Activated T-helper 2 cell treated with anti-CD3 and anti-CD28 coated beads, Interferon-gamma antibody, Interleukin-2, Interleukin-4, amounts not matched to agents 10 μg/mL and 5 μg/mL and 100 μg/mL, durations not matched to agents 14 hours and 24 hours and 36 hours (primary cell): ENCODE measurements around the gene SORBS1. TPM values are rescaled to one million over a fixed set of nuclear protein-coding genes. Genes with fewer than 3 reads are reported as not detected.

Experiments
- DNase-seq: peaks from one replicate; pipeline ENCODE4 v3.0.0; 2021; ENCODE audit warnings: low spot score
- H3K27ac Mint-ChIP-seq: one replicate; pipeline ENCODE4 v1.8.0; 2021; ENCODE audit warnings: mixed read lengths
- H3K27me3 Mint-ChIP-seq: one replicate; pipeline ENCODE4 v1.8.0; 2021; ENCODE audit warnings: low read depth, mixed read lengths
- H3K36me3 Mint-ChIP-seq: one replicate; pipeline ENCODE4 v1.8.0; 2021; ENCODE audit warnings: low read depth, mixed read lengths
- H3K4me1 Mint-ChIP-seq: one replicate; pipeline ENCODE4 v1.8.0; 2021; ENCODE audit warnings: low read depth, mixed read lengths
- H3K4me3 Mint-ChIP-seq: one replicate; pipeline ENCODE4 v1.8.0; 2021; ENCODE audit warnings: low read depth, mild to moderate bottlenecking, moderate library complexity, mixed read lengths
- H3K9me3 Mint-ChIP-seq: one replicate; pipeline ENCODE4 v1.8.0; 2021; ENCODE audit warnings: mixed read lengths
- intact Hi-C: fragments of 100-400 bp; cut with micrococcal nuclease; formaldehyde crosslinking; loops from one replicate; pipeline ENCODE4 v1.15.1; 2023
- total RNA-seq: library from RNA; stranded (reverse); gene quantifications from 2 replicates; pipeline ENCODE4 v1.2.3, GENCODE V29; 2022

Gene SORBS1
- total RNA-seq, 1 donor from 2014 or later, result 0.43 TPM

DNA sequence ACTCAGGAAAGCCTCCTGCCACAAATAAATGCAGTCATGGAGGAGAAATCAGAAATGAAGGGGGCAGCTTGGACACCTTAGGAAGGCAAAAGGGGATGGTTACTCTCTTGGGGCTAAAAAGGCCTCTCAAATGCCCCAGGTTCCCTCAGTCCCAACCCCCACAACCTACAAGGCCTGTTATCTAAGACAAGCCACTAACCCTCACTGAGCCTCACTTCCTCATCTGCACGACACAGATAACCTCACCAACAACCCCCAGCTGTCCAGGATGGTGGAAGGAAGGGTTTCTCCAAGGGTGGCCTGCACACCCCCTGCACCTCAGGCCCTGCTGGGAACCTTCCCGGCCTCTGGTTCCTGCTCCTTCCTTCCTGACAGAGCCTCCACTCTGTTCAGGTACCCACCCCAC lies 29.2 kb downstream of the SORBS1 start:
- Mint-ChIP-seq H3K4me1 (peaks cover 5% of the 10 kb centered on the region), H3K27me3 (no peaks in the 10 kb centered on the region), H3K9me3 (no peaks in the 10 kb centered on the region), H3K27ac (no peak overlapping the region), H3K4me3 (no peak overlapping the region), H3K36me3 (no peaks in the 10 kb centered on the region)
- no peak for DNase-seq
- intact Hi-C loops, result no loop called here

DNA sequence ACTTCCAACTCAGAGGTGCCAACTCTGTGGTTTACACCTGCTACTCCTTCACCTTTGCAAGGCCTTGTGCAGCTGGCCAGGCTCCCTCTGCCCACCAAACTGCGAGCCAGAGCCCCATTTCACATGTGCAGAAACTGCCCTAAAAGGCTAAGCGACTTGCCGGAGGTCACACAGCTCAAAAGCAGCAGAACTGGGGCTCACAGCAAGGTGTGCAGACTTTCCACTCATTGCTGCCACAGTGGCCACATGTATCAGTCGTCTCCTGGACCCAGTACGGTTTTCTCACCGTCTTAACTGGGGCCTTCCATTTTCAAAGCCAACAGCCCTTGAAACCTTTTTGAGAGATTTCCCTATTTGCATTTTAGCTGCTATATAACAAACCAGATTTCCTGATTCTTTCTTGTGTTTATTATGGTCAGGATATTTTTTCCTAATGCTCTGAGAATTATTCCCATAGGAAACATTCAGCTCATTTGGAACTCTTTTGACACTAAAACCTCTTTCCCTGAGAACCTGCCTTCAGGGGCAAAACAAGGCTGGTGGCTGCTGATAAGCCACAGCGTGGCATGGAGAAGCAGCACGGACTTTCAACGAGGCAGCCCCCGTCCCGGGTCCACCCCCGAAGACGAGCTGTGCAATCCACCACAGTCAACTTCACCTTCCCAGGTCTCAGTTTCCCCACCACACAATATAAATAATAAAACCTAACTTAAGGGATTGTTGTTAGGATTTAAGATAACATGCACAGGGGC lies 29.9 kb downstream of the SORBS1 start:
- Mint-ChIP-seq H3K27ac (no peak overlapping the region), H3K9me3 (no peaks in the 10 kb centered on the region)
- no peak for DNase-seq

DNA sequence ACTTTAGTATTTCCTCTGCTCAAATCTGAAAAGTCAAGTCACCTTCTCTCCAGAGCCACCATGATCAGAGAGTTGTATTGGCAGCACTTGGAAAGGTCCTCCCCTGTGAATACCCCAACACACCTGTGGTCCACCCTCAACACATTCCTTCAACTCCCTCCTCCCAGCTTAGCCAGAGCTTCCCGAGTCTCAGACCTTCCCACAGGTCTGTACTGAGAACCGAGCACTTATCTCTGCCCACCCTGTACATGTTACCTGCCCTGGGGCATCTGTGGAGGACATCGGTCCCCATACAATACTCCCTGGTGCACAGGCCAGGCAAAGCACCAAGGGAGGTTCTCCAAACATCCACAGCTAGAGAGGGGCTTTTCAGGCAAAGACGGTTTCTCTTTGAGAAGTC lies 30.6 kb downstream of the SORBS1 start:
- intact Hi-C loops, result no loop called here
- no peak overlapping the region for H3K4me3 Mint-ChIP-seq
- peaks cover 5% of the 10 kb centered on the region for H3K4me1 Mint-ChIP-seq
- no peak for DNase-seq
- no peaks in the 10 kb centered on the region for H3K36me3 Mint-ChIP-seq
- H3K9me3 Mint-ChIP-seq, result no peaks in the 10 kb centered on the region
- no peaks in the 10 kb centered on the region for H3K27me3 Mint-ChIP-seq
- no peak overlapping the region for H3K27ac Mint-ChIP-seq

More for the DNA sequence above, 29.9 kb downstream of the SORBS1 start:
- intact Hi-C loops, result no loop called here
- no peaks in the 10 kb centered on the region for H3K36me3 Mint-ChIP-seq
- no peak overlapping the region for H3K4me3 Mint-ChIP-seq
- no peaks in the 10 kb centered on the region for H3K27me3 Mint-ChIP-seq
- H3K4me1 Mint-ChIP-seq, result peaks cover 5% of the 10 kb centered on the region

- no peaks in the 10 kb centered on the region for H3K36me3 Mint-ChIP-seq
- peaks cover 5% of the 10 kb centered on the region for H3K4me1 Mint-ChIP-seq
- no peaks in the 10 kb centered on the region for H3K27me3 Mint-ChIP-seq
- intact Hi-C loops, result no loop called here
- no peak overlapping the region for H3K27ac Mint-ChIP-seq
- H3K4me3 Mint-ChIP-seq, result no peak overlapping the region
- H3K9me3 Mint-ChIP-seq, result no peaks in the 10 kb centered on the region
- DNase-seq, result no peak
These were observed 31.1 kb downstream of the SORBS1 start for GRCh38 chr10:95530029-95530428.

- DNase-seq, result no peak
- Mint-ChIP-seq H3K27me3 (peaks cover 3% of the 10 kb centered on the region), H3K27ac (no peak overlapping the region), H3K4me3 (no peak overlapping the region), H3K4me1 (peaks cover 5% of the 10 kb centered on the region), H3K36me3 (no peaks in the 10 kb centered on the region), H3K9me3 (no peaks in the 10 kb centered on the region)
- intact Hi-C loops, result no loop called here
These were observed 35.1 kb downstream of the SORBS1 start for GRCh38 chr10:95526044-95526443.

GRCh38 chr10:95525033-95525418 lies 36.1 kb downstream of the SORBS1 start:
- DNase-seq, result no peak

GRCh38 chr10:95524358-95525032 lies 36.7 kb downstream of the SORBS1 start:
- no peak for DNase-seq
- H3K9me3 Mint-ChIP-seq, result no peaks in the 10 kb centered on the region
- intact Hi-C loops, result no loop called here
- peaks cover 3% of the 10 kb centered on the region for H3K27me3 Mint-ChIP-seq
- H3K4me3 Mint-ChIP-seq, result no peak overlapping the region
- no peak overlapping the region for H3K27ac Mint-ChIP-seq
- no peaks in the 10 kb centered on the region for H3K36me3 Mint-ChIP-seq
- H3K4me1 Mint-ChIP-seq, result peaks cover 5% of the 10 kb centered on the region

More at GRCh38 chr10:95525033-95525418, 36.1 kb downstream of the SORBS1 start:
- no peak overlapping the region for H3K27ac Mint-ChIP-seq
- H3K4me1 Mint-ChIP-seq, result peaks cover 5% of the 10 kb centered on the region
- H3K27me3 Mint-ChIP-seq, result peaks cover 3% of the 10 kb centered on the region
- H3K9me3 Mint-ChIP-seq, result no peaks in the 10 kb centered on the region
- H3K36me3 Mint-ChIP-seq, result no peaks in the 10 kb centered on the region
- H3K4me3 Mint-ChIP-seq, result no peak overlapping the region
- intact Hi-C loops, result no loop called here

DNA sequence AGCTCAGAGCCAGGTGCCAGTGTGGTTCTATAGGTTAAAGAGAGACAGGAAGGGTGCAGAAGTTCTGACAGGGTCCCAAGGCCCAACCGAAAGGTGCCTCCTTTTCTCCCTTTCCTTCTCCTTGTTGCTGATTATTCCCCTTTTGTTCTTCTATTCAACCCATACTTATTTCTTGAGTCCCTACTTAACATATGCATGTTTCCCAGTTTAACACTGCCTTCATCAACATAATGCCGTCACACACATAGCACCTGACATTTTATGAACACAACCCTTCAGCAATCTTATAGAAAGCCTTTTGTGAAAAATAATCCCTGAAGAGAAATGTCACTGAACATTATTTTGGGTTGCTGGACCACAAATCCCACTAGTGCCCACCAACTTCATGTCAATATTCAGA lies 39.1 kb downstream of the SORBS1 start:
- intact Hi-C loops, result no loop called here
- Mint-ChIP-seq H3K9me3 (no peaks in the 10 kb centered on the region), H3K27me3 (peaks cover 5% of the 10 kb centered on the region), H3K27ac (no peak overlapping the region), H3K4me1 (no peaks in the 10 kb centered on the region), H3K36me3 (no peaks in the 10 kb centered on the region), H3K4me3 (no peak overlapping the region)
- DNase-seq, result no peak

GRCh38 chr10:95520617-95521016 lies 40.6 kb downstream of the SORBS1 start:
- Mint-ChIP-seq H3K27me3 (peaks cover 5% of the 10 kb centered on the region), H3K9me3 (no peaks in the 10 kb centered on the region), H3K4me1 (no peaks in the 10 kb centered on the region), H3K4me3 (no peak overlapping the region), H3K36me3 (no peaks in the 10 kb centered on the region), H3K27ac (no peak overlapping the region)
- no peak for DNase-seq
- intact Hi-C loops, result no loop called here

- Mint-ChIP-seq H3K36me3 (no peaks in the 10 kb centered on the region), H3K27me3 (peaks cover 2% of the 10 kb centered on the region), H3K4me1 (peaks cover 11% of the 10 kb centered on the region), H3K27ac (no peak overlapping the region), H3K9me3 (no peaks in the 10 kb centered on the region), H3K4me3 (no peak overlapping the region)
- DNase-seq, result no peak
- intact Hi-C loops, result no loop called here
These were observed 42.4 kb downstream of the SORBS1 start for GRCh38 chr10:95518455-95519452.

DNA sequence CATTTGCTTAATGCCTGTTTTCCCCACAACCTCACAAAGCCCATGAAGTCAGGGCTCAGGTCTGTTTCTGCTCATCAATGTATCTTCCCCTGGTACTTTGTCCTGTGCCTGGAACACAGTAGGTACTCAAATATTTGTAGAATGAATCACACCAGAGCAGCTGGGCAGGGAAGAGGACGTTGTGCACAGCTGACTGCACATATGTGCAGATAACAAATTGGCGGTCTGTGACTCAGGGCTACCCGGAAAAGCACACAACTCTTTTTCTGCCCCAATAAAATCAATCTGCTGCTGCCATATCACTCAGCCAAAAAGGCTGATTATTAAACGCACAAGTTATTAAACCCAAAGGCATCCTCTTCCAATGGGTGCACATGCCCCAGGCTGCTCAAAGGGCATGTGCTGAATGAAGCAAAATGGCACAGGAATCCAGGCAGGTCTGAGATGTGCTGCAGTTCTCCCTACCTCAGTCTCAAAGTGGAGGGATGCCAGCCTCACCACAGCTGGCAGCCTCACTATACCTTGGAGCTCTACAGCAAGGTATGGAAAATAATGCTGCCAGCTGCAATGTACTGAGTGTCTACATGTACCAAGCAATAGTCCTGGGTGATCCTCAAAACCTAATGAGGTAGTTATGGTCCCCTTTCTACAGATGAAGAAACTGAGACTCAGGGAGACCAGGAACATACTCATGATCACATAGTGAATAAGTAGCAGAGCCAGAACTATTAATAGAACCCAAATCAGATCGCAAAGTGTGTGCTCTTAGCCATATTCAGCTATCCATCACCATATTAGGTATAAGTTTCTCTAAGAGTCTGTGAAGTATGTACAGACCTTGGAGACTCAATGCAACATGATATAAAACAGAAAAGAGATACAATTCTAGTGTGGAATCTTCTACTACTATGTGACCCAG lies 43.4 kb downstream of the SORBS1 start:
- H3K27me3 Mint-ChIP-seq, result peaks cover 2% of the 10 kb centered on the region
- intact Hi-C loops, result no loop called here
- no peaks in the 10 kb centered on the region for H3K36me3 Mint-ChIP-seq
- peaks cover 13% of the 10 kb centered on the region for H3K4me1 Mint-ChIP-seq
- H3K27ac Mint-ChIP-seq, result no peak overlapping the region
- no peaks in the 10 kb centered on the region for H3K9me3 Mint-ChIP-seq
- DNase-seq, result no peak
- no peak overlapping the region for H3K4me3 Mint-ChIP-seq
